ENCODE data around the gene ITIH4.

- no peak for TF ChIP-seq CTCF (IDR thresholded peaks at IDR 0.05; ENCODE audit: low read depth, low read length)
- no peak for TF ChIP-seq EZH2phosphoT487 (IDR thresholded peaks at IDR 0.05; ENCODE audit: low read depth)
Measured at GRCh38 chr3:52787672-52788625, 42.5 kb downstream of the ITIH4 start.

Measured in OCI-LY3 (cell line).